Placental pericyte (primary cell): ENCODE measurements around the gene TNNI3. TPM values are rescaled to one million over a fixed set of nuclear protein-coding genes. Genes with fewer than 3 reads are reported as not detected.

Experiments used
- small RNA-seq: library from RNA; depleted of rRNA; stranded (forward); fragments of <200 nt; gene quantifications from one replicate; pipeline ENCODE3, GENCODE V24; 2012; ENCODE audit warnings: low replicate concordance
- total RNA-seq: library from RNA; depleted of rRNA; stranded (reverse); fragments of >200 nt; gene quantifications from 2 replicates; pipeline ENCODE4 v1.2.3, GENCODE V29; 2012

Gene TNNI3
- total RNA-seq: not detected in 2 replicates

GRCh38 chr19:55157064-55157908 is at the start of gene TNNI3:
Gene TNNI3 (minus strand): TSS chr19:55157732. CDS start chr19:55157589, 143 bp downstream.

GRCh38 chr19:55179606-55180484 is 22.3 kb upstream of the TNNI3 start, which contains the start of gene SYT5:
Gene SYT5 (minus strand): TSS chr19:55180289. CDS start chr19:55179041, 1,248 bp downstream.

GRCh38 chr19:55166530-55167268 is 9.2 kb upstream of the TNNI3 start, which contains the start of gene DNAAF3:
Gene DNAAF3 (minus strand): TSS chr19:55166613. CDS start chr19:55166413, 200 bp downstream.

GRCh38 chr19:55149078-55150003 is 8.2 kb downstream of the TNNI3 start, which contains the start of gene TNNT1:
Gene TNNT1 (minus strand): TSS chr19:55149206. CDS start chr19:55147157, 2,049 bp downstream.

GRCh38 chr19:55116859-55117662 is 40.5 kb downstream of the TNNI3 start, which contains the start of gene PPP1R12C:
Gene PPP1R12C (minus strand): TSS chr19:55117637. CDS start chr19:55117543, 94 bp downstream.

Small RNAs within 50 kb of the gene (small RNA-seq; reads per million reads assigned to genes)
- gene MIR7975 (not detected), gene RF01210 (not detected)

Other genes with a start within 250 kb of the TNNI3 start
- not detected in 2 replicates for gene NLRP7, start 210.2 kb downstream of the TNNI3 start, total RNA-seq
- gene NLRP2, start 191.4 kb downstream of the TNNI3 start, total RNA-seq: 10.3 and 12.2 TPM in 2 replicates
- gene GP6, start 119.5 kb downstream of the TNNI3 start, total RNA-seq: 0.22 TPM in 1 of 2 replicates, not detected in the other
- 4.4 and 9.2 TPM in 2 replicates for gene RDH13, start 94.6 kb downstream of the TNNI3 start, total RNA-seq
- 0.88 and 3.1 TPM in 2 replicates for gene EPS8L1, start 81.9 kb downstream of the TNNI3 start, total RNA-seq
- 86.5 and 91.7 TPM in 2 replicates for gene PPP1R12C, start 40.1 kb downstream of the TNNI3 start, total RNA-seq
- 0.57 and 2.8 TPM in 2 replicates for gene TNNT1, start 8.5 kb downstream of the TNNI3 start, total RNA-seq
- 0.66 TPM in 1 of 2 replicates, not detected in the other for gene DNAAF3, start 8.9 kb upstream of the TNNI3 start, total RNA-seq
- gene SYT5, start 22.6 kb upstream of the TNNI3 start, total RNA-seq: under 0.01 TPM in 1 of 2 replicates, not detected in the other
- gene PTPRH, start 51.8 kb upstream of the TNNI3 start, total RNA-seq: 4.9 and 46.0 TPM in 2 replicates
- gene TMEM86B, start 71.0 kb upstream of the TNNI3 start, total RNA-seq: 1.9 and 2.6 TPM in 2 replicates
- gene PPP6R1, start 101.3 kb upstream of the TNNI3 start, total RNA-seq: 58.9 and 69.9 TPM in 2 replicates
- gene HSPBP1, start 122.4 kb upstream of the TNNI3 start, total RNA-seq: 41.1 and 41.9 TPM in 2 replicates
- gene BRSK1, start 126.3 kb upstream of the TNNI3 start, total RNA-seq: 1.7 and 3.5 TPM in 2 replicates
- not detected in 2 replicates for gene TMEM150B, start 167.6 kb upstream of the TNNI3 start, total RNA-seq
- 7.9 and 9.6 TPM in 2 replicates for gene KMT5C, start 182.1 kb upstream of the TNNI3 start, total RNA-seq
- gene COX6B2, start 197.0 kb upstream of the TNNI3 start, total RNA-seq: 0.14 and 0.22 TPM in 2 replicates
- not detected in 2 replicates for gene GARIN5B, start 205.5 kb upstream of the TNNI3 start, total RNA-seq
- 15.1 and 82.0 TPM in 2 replicates for gene IL11, start 212.7 kb upstream of the TNNI3 start, total RNA-seq
- not detected in 2 replicates for gene TMEM190, start 219.1 kb upstream of the TNNI3 start, total RNA-seq
- gene TMEM238, start 226.6 kb upstream of the TNNI3 start, total RNA-seq: 1.4 TPM in 1 of 2 replicates, not detected in the other
- 301 and 1,049 TPM in 2 replicates for gene RPL28, start 228.2 kb upstream of the TNNI3 start, total RNA-seq